Measurements from ENCODE around the gene EPHB2.

DNA sequence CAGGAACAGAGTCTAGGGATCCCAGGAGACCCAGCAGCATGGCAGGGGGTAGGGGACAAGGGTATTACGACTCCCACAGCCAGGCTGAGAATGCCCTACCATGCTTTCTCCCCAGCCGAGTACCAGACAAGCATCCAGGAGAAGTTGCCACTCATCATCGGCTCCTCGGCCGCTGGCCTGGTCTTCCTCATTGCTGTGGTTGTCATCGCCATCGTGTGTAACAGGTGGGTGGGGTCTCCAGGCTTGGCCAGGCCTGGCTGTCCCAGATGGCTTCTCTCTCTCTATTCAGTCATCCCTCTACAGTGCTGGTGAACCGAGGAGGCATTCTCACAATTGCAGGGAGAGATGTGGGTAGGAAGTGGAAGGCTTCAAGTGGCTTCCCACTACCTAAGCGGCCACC lies 184.7 kb downstream of the EPHB2 start:
- TF ChIP-seq, protein P1, sequence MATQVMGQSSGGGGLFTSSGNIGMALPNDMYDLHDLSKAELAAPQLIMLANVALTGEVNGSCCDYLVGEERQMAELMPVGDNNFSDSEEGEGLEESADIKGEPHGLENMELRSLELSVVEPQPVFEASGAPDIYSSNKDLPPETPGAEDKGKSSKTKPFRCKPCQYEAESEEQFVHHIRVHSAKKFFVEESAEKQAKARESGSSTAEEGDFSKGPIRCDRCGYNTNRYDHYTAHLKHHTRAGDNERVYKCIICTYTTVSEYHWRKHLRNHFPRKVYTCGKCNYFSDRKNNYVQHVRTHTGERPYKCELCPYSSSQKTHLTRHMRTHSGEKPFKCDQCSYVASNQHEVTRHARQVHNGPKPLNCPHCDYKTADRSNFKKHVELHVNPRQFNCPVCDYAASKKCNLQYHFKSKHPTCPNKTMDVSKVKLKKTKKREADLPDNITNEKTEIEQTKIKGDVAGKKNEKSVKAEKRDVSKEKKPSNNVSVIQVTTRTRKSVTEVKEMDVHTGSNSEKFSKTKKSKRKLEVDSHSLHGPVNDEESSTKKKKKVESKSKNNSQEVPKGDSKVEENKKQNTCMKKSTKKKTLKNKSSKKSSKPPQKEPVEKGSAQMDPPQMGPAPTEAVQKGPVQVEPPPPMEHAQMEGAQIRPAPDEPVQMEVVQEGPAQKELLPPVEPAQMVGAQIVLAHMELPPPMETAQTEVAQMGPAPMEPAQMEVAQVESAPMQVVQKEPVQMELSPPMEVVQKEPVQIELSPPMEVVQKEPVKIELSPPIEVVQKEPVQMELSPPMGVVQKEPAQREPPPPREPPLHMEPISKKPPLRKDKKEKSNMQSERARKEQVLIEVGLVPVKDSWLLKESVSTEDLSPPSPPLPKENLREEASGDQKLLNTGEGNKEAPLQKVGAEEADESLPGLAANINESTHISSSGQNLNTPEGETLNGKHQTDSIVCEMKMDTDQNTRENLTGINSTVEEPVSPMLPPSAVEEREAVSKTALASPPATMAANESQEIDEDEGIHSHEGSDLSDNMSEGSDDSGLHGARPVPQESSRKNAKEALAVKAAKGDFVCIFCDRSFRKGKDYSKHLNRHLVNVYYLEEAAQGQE (IDR thresholded peaks at IDR 0.05; ENCODE audit: borderline replicate concordance), result no peak
- TF ChIP-seq EZH2 (IDR thresholded peaks at IDR 0.05; ENCODE audit: borderline replicate concordance, insufficient read depth, low read length, poor library complexity, severe bottlenecking) (no peak), EP300 (conservative IDR thresholded peaks at IDR 0.05; ENCODE audit: poor library complexity, severe bottlenecking) (no peak), POLR2AphosphoS5 (IDR thresholded peaks at IDR 0.05) (no peak), RAD21 (conservative IDR thresholded peaks at IDR 0.05) (no peak), SMC3 (conservative IDR thresholded peaks at IDR 0.05; ENCODE audit: poor library complexity) (no peak), TAF1 (IDR thresholded peaks at IDR 0.05; ENCODE audit: low read depth) (no peak), MXI1 (conservative IDR thresholded peaks at IDR 0.05; ENCODE audit: poor library complexity, severe bottlenecking) (no peak)
- TF ChIP-seq, protein P2, sequence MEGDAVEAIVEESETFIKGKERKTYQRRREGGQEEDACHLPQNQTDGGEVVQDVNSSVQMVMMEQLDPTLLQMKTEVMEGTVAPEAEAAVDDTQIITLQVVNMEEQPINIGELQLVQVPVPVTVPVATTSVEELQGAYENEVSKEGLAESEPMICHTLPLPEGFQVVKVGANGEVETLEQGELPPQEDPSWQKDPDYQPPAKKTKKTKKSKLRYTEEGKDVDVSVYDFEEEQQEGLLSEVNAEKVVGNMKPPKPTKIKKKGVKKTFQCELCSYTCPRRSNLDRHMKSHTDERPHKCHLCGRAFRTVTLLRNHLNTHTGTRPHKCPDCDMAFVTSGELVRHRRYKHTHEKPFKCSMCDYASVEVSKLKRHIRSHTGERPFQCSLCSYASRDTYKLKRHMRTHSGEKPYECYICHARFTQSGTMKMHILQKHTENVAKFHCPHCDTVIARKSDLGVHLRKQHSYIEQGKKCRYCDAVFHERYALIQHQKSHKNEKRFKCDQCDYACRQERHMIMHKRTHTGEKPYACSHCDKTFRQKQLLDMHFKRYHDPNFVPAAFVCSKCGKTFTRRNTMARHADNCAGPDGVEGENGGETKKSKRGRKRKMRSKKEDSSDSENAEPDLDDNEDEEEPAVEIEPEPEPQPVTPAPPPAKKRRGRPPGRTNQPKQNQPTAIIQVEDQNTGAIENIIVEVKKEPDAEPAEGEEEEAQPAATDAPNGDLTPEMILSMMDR (IDR thresholded peaks at IDR 0.05; ENCODE audit: poor library complexity, severe bottlenecking), result no peak
